ENCODE data around the gene CAB39L. TPM values are rescaled to one million over a fixed set of nuclear protein-coding genes. Genes with fewer than 3 reads are reported as not detected.

Gene CAB39L
- total RNA-seq, 2 donors from 2014 or later, result 3.4 to 5.9 TPM

DNA sequence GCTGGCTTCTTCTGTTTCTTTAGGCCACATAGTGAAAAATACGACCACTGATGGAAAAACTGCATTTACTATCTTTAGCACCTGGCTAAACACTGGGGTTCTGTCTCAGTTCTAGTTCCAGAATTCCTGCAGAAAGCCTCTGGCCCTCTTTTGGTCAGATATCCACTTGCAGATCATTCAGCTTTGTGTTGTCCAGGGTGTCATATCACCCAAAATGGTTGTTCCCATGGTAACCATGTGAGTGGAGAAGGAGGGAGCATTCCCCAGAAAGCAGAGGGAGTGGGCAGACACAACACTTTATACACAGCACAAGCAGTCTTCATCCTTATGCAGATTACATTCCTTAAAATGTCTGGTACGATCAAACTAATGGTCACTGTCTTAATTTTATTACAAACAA, 73.5 kb downstream of the CAB39L start:
- Mint-ChIP-seq H3K4me3 (no peak overlapping the region), H3K27me3 (no peaks in the 10 kb centered on the region), H3K27ac (no peak overlapping the region), H3K4me1 (peaks cover 16% of the 10 kb centered on the region), H3K36me3 (ENCODE audit: low read depth) (peaks cover 1% of the 10 kb centered on the region)
- H3K9me3 ChIP-seq (ENCODE audit: control insufficient read depth, low read length, poor library complexity, severe bottlenecking), result no peaks in the 10 kb centered on the region
- no peak for ATAC-seq
- no peak for DNase-seq

DNA sequence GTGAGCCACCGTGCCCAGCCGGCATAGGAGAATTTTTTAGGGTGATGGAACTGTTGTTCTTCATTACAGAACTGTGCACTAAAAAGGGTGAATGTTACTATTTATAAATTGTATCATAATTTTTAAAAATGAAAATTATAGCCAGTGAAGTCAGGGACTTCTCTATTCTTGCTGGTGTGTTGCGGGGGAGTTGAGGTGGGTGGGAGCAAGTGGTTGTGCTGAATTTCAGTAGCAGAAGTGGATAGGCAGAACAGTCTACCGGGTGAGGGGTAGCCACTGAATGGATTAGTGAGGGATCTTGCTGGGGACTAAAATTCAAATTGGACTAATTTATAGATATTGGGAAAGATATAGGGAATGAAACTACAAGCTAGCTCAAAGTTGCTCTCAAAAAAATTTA, 74.0 kb downstream of the CAB39L start:
- Mint-ChIP-seq H3K4me3 (no peak overlapping the region), H3K36me3 (ENCODE audit: low read depth) (no peaks in the 10 kb centered on the region), H3K27me3 (no peaks in the 10 kb centered on the region), H3K4me1 (peaks cover 16% of the 10 kb centered on the region), H3K27ac (no peak overlapping the region)
- H3K9me3 ChIP-seq (ENCODE audit: control insufficient read depth, low read length, poor library complexity, severe bottlenecking), result no peaks in the 10 kb centered on the region
- no peak for ATAC-seq
- no peak for DNase-seq

DNA sequence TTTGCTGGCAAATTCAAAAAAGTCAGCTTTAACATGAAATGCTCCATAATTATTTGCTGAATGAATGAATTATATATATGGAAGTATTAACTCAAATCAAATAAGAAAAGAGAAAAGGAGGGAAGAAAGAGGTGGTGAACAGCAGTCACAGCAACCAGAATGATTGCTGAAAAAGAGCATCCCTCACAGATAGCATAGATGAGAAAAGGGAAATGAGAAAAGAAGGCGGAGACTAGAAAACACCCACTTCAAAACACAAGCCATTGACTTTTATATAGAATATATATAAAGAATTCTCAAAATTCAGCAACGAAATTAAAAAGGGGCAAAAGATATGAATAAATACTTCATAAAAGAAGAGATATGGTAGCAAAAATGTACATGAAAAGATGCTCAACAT, 75.2 kb downstream of the CAB39L start:
- H3K4me3 Mint-ChIP-seq, result no peak overlapping the region
- no peaks in the 10 kb centered on the region for H3K36me3 Mint-ChIP-seq (ENCODE audit: low read depth)
- H3K27me3 Mint-ChIP-seq, result no peaks in the 10 kb centered on the region
- no peak overlapping the region for H3K27ac Mint-ChIP-seq
- H3K9me3 ChIP-seq (ENCODE audit: control insufficient read depth, low read length, poor library complexity, severe bottlenecking), result no peaks in the 10 kb centered on the region
- DNase-seq (no peak), ATAC-seq (no peak)
- peaks cover 14% of the 10 kb centered on the region for H3K4me1 Mint-ChIP-seq

DNA sequence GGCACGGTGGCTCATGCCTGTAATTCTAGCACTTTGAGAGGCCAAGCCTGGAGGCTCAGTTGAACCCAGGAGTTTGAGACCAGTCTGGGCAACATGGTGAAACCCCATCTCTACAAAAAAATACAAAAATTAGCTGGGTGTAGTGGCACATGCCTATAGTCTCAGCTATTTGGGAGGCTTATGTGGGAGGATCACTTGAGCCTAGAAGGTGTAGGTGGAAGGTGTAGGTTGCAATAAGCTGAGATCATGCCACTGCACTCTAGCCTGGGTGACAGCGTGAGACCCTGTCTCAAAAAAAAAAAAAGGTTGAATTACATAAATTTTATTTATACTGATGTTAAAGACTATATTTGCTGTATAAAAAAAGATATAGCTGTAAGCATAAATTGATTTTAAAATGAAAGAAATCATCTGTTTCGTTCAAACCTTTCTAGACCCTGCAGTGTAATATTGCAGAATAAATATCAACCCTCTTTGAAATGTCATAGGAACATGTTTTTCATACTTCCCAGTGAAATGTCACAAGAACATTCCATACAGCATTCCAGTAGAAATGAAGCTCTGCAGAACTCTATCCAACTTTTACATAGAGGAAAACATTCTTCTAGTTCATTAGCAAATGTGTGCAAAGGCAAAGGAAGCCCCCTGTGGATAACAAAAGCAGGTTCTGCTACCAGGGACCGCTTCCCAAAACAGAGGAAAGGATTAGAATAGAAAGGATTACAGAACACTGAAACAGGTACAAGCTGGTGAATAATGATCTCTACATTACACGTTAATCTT, 76.0 kb downstream of the CAB39L start:
- H3K4me1 Mint-ChIP-seq, result peaks cover 11% of the 10 kb centered on the region
- no peak overlapping the region for H3K4me3 Mint-ChIP-seq
- DNase-seq (no peak), ATAC-seq (no peak)
- H3K9me3 ChIP-seq (ENCODE audit: control insufficient read depth, low read length, poor library complexity, severe bottlenecking), result no peaks in the 10 kb centered on the region
- H3K27ac Mint-ChIP-seq, result no peak overlapping the region
- no peaks in the 10 kb centered on the region for H3K27me3 Mint-ChIP-seq
- no peaks in the 10 kb centered on the region for H3K36me3 Mint-ChIP-seq (ENCODE audit: low read depth)

DNA sequence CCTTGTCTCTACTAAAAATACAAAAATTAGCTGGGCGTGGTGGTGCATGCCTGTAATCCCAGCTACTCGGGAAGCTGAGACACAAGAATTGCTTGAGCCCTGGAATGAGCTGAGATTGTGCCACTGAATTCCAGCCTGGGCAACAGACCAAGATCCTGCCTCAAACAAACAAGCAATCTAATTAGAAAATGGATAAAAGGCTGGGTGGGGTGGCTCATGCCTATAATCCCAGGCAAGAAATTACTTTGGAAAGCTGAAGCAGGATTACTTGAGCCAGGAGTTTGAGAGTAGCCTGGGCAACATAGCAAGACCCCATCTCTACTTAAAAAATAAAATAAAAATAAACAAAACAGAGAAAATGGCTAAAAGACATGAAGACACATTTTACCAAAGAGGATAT, 77.0 kb downstream of the CAB39L start:
- H3K9me3 ChIP-seq (ENCODE audit: control insufficient read depth, low read length, poor library complexity, severe bottlenecking), result no peaks in the 10 kb centered on the region
- H3K36me3 Mint-ChIP-seq (ENCODE audit: low read depth), result no peaks in the 10 kb centered on the region
- peaks cover 3% of the 10 kb centered on the region for H3K4me1 Mint-ChIP-seq
- no peak for DNase-seq
- no peaks in the 10 kb centered on the region for H3K27me3 Mint-ChIP-seq
- H3K4me3 Mint-ChIP-seq, result no peak overlapping the region
- no peak for ATAC-seq
- no peak overlapping the region for H3K27ac Mint-ChIP-seq

DNA sequence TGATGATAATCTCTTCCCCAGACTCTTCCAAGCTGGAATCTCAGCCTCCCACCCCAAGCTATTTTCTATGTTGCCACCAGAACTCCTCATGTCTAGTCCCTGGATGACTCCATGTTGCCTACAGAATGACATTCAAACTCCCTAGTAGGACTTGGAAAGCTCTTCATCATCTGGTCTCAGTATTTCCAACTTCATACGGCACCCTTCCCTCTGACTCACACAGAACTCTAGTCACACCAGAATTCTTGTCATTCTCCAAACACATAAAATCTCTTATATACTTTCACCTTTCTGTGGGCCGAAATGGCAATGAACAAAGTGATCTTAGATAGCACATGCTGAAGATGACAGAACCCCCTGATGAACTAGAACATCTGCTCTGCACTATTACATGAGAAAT, 86.2 kb downstream of the CAB39L start:
- no peak for ATAC-seq
- H3K36me3 Mint-ChIP-seq (ENCODE audit: low read depth), result peaks cover 9% of the 10 kb centered on the region
- no peak overlapping the region for H3K4me3 Mint-ChIP-seq
- no peaks in the 10 kb centered on the region for H3K9me3 ChIP-seq (ENCODE audit: control insufficient read depth, low read length, poor library complexity, severe bottlenecking)
- no peak for DNase-seq
- H3K27me3 Mint-ChIP-seq, result no peaks in the 10 kb centered on the region
- peaks cover 6% of the 10 kb centered on the region for H3K4me1 Mint-ChIP-seq
- H3K27ac Mint-ChIP-seq, result no peak overlapping the region

DNA sequence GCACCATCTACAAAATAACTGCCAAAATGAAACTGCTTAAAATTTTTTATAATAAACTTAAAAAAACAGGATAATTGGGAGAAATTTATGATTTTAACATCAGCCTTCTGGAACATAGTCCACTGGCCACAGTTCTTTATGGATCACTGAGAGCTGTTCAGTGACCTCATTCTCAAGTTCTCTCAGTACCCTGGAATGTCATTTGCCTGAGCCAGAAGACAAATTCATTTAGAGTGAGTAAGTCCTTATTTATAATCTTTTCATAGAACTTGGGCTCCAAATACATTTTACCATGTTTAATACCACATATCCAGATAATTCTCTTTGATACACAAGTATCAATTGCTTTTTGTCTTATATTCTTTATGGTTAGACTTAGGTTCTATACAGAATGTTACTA, 87.6 kb downstream of the CAB39L start:
- DNase-seq, result no peak
- H3K9me3 ChIP-seq (ENCODE audit: control insufficient read depth, low read length, poor library complexity, severe bottlenecking), result no peaks in the 10 kb centered on the region
- peaks cover 9% of the 10 kb centered on the region for H3K4me1 Mint-ChIP-seq
- H3K4me3 Mint-ChIP-seq, result no peak overlapping the region
- H3K27me3 Mint-ChIP-seq, result no peaks in the 10 kb centered on the region
- no peak overlapping the region for H3K27ac Mint-ChIP-seq
- H3K36me3 Mint-ChIP-seq (ENCODE audit: low read depth), result peaks cover 13% of the 10 kb centered on the region
- ATAC-seq, result no peak

DNA sequence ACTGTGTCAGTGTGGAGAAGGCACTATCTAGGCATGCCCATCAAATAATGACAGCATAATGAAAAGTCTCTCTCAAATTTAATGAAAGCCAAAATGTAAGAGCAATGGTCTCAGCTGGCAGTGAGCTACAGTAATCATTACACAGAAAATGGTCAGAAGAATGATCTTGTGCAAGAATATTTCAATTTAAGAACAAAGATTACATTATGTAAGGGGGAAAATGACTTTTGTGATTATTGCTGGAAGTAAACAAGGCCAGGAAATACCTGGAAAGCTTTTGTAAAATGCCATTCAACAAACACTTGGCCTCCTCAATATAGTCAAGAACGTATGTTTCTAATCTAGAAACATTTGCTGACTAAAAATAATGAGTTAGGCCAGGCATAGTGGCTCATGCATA, 89.1 kb downstream of the CAB39L start:
- peaks cover 13% of the 10 kb centered on the region for H3K4me1 Mint-ChIP-seq
- H3K36me3 Mint-ChIP-seq (ENCODE audit: low read depth), result peaks cover 13% of the 10 kb centered on the region
- ATAC-seq (no peak), DNase-seq (no peak)
- no peak overlapping the region for H3K4me3 Mint-ChIP-seq
- H3K9me3 ChIP-seq (ENCODE audit: control insufficient read depth, low read length, poor library complexity, severe bottlenecking), result no peaks in the 10 kb centered on the region
- H3K27me3 Mint-ChIP-seq, result no peaks in the 10 kb centered on the region
- no peak overlapping the region for H3K27ac Mint-ChIP-seq

DNA sequence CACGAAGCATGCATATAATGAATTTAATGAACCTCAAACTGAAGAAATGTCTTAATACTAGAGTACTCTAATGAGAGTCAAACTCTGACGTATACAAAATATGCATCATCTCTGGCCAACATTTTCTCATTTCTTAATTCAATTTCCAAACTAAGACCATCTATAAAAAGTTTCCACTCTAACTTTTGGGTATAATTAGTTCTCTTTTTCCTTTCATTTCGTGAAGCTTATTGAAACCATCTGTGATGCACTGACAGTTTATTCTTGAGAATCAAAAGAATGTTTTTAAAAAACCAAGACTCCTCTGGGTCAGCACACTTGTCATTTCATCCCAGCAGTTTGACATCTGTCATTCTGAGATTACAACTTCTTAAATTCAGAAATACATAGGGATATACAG, 90.0 kb downstream of the CAB39L start:
- peaks cover 10% of the 10 kb centered on the region for H3K4me1 Mint-ChIP-seq
- H3K27me3 Mint-ChIP-seq, result no peaks in the 10 kb centered on the region
- no peak overlapping the region for H3K4me3 Mint-ChIP-seq
- ATAC-seq (no peak), DNase-seq (no peak)
- H3K9me3 ChIP-seq (ENCODE audit: control insufficient read depth, low read length, poor library complexity, severe bottlenecking), result no peaks in the 10 kb centered on the region
- peaks cover 10% of the 10 kb centered on the region for H3K36me3 Mint-ChIP-seq (ENCODE audit: low read depth)
- H3K27ac Mint-ChIP-seq, result no peak overlapping the region

DNA sequence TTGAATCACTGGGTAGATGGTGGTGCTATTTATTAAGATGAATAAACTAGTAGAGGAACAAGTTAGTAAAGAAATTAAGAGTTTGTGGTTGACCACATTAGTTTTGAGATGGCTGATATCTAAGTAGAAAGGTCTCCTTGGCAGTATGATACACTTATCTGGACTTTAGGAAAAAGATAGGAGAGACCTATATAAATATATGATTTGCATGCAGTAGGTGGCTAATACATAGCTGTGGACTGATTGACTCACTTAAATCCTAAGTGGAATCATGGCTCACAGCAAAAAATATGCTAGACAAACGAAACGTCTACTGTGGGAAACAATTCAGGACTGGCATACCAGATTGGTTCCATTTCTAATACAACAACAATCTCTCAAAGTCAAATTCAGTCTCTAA, 92.0 kb downstream of the CAB39L start:
- H3K27ac Mint-ChIP-seq, result no peak overlapping the region
- H3K4me1 Mint-ChIP-seq, result peaks cover 10% of the 10 kb centered on the region
- no peaks in the 10 kb centered on the region for H3K27me3 Mint-ChIP-seq
- DNase-seq, result no peak
- no peaks in the 10 kb centered on the region for H3K9me3 ChIP-seq (ENCODE audit: control insufficient read depth, low read length, poor library complexity, severe bottlenecking)
- ATAC-seq, result no peak
- peaks cover 7% of the 10 kb centered on the region for H3K36me3 Mint-ChIP-seq (ENCODE audit: low read depth)
- no peak overlapping the region for H3K4me3 Mint-ChIP-seq

DNA sequence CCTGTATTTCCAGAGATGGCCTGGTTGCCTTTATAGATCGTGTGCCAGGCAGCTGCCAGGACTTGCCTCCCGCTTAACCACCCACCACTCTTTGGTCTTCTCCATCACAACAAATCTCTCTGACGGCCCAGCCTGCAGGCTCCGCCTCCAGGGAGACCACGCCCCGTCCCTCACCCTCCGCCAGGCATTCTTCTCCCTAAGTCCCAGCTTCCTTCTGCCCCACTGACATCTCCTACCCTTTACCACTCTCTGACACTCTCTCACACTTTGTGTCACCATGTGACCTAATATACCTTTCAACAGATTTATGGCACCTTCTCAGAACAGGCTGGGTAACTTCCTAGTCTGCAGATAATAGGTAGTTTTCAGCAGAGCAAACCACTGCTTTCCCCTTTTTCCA, 95.1 kb downstream of the CAB39L start:
- Mint-ChIP-seq H3K4me3 (no peak overlapping the region), H3K4me1 (peaks cover 12% of the 10 kb centered on the region), H3K27ac (no peak overlapping the region), H3K27me3 (no peaks in the 10 kb centered on the region), H3K36me3 (ENCODE audit: low read depth) (peaks cover 6% of the 10 kb centered on the region)
- ATAC-seq, result no peak
- DNase-seq, result no peak
- no peaks in the 10 kb centered on the region for H3K9me3 ChIP-seq (ENCODE audit: control insufficient read depth, low read length, poor library complexity, severe bottlenecking)

DNA sequence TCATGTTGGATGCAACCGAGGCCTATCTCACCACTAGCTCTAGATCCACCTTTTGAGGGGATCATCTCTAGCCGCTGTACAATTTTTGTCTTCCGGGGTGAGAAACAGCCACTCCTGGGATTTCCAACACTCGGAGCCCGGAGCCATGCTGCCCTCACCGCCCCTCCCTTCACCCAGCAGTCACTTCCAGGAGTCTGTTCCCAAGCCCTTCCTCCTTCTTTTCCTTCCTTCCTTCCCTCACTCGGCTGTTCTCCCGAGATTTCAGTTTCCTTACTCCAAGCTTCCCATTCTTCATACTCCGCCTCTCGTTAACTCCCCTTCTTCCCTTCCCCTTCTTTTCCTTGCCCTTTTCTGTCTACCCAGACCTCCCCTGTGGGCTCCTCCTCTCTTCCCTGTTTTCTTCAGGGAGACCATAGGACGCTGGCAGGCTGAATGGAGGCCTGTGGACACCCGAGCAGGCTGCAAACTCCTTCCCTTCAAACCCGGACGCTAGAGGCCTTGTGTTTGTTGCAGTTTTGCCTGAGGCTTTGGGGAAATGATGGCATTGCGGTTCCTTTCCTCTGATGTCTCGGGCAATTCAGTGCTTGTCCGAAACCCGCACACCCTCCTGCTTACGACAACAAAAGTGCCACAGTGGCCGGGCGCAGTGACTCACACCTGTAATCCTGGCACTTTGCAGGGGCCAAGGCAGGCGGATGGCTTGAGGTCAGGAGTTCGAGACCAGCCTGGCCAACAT, 96.0 kb downstream of the CAB39L start:
- Mint-ChIP-seq H3K27ac (no peak overlapping the region), H3K4me3 (no peak overlapping the region), H3K27me3 (no peaks in the 10 kb centered on the region), H3K36me3 (ENCODE audit: low read depth) (peaks cover 4% of the 10 kb centered on the region), H3K4me1 (peaks cover 14% of the 10 kb centered on the region)
- ATAC-seq, result no peak
- no peaks in the 10 kb centered on the region for H3K9me3 ChIP-seq (ENCODE audit: control insufficient read depth, low read length, poor library complexity, severe bottlenecking)
- no peak for DNase-seq

DNA sequence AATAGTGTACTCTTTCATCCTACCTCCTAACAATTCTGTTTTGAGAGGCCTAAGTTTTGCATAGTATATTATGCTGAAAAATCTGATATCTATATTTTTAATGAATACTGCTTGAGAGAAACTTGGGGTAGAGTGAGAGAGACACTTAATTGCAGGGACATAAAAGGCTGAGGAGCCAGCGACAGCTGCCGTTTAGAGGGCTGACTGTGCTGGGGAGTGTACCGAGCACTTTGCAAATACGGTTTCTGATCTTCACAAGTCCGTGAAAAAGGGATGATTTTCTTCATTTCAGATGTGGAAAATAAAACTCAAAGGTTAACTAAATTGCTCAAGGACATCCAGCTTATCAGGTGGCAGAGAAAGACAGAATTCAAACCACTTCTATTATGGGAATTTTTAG, 97.4 kb downstream of the CAB39L start:
- Mint-ChIP-seq H3K4me3 (no peak overlapping the region), H3K27ac (no peak overlapping the region), H3K4me1 (peaks cover 11% of the 10 kb centered on the region), H3K36me3 (ENCODE audit: low read depth) (peaks cover 3% of the 10 kb centered on the region), H3K27me3 (no peaks in the 10 kb centered on the region)
- H3K9me3 ChIP-seq (ENCODE audit: control insufficient read depth, low read length, poor library complexity, severe bottlenecking), result no peaks in the 10 kb centered on the region
- no peak for DNase-seq
- no peak for ATAC-seq

DNA sequence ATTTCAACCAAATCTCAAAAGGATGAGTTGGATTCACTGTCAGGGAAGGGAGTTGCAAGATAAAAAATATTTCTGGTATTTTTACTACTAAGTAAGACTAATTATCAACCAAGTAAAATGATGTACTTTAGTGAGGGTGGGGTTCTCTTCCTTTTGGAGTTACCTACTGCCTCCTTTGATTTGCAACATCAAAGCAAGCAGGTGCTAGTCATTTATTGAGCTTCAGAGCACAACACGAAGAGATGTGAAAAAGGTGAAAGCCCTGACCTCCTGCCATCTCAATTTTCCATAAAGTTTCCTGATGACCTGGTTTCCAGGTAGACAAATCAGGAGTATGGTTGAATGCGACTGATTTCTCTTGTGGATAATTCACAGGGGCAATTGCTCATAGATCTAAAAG, 100.1 kb downstream of the CAB39L start:
- no peak for ATAC-seq
- no peaks in the 10 kb centered on the region for H3K9me3 ChIP-seq (ENCODE audit: control insufficient read depth, low read length, poor library complexity, severe bottlenecking)
- H3K36me3 Mint-ChIP-seq (ENCODE audit: low read depth), result peaks cover 2% of the 10 kb centered on the region
- H3K27ac Mint-ChIP-seq, result no peak overlapping the region
- no peak overlapping the region for H3K4me3 Mint-ChIP-seq
- peaks cover 7% of the 10 kb centered on the region for H3K4me1 Mint-ChIP-seq
- H3K27me3 Mint-ChIP-seq, result no peaks in the 10 kb centered on the region
- no peak for DNase-seq

Data from T-helper 17 cell (primary cell).